Suprapubic skin (tissue), 4 donors: Measurements from ENCODE around the gene SLC26A9. TPM values are rescaled to one million over a fixed set of nuclear protein-coding genes. Genes with fewer than 3 reads are reported as not detected.
A peak's percentile ranks its signal among the peaks of the same experiment; 100 is the strongest.

Experiments used
- DNase-seq, 2 donors: peaks; one replicate each; pipeline ENCODE4 v3.0.0-alpha.2; 2019; ENCODE audit warnings: low spot score in 2 of 2
- H3K27ac ChIP-seq: fragments of 200-600 bp; sonication (generic); one replicate; pipeline ENCODE4 v1.5.1; 2019
- H3K27me3 ChIP-seq: fragments of 200-600 bp; sonication (generic); one replicate; pipeline ENCODE4 v1.5.1; 2019
- H3K36me3 ChIP-seq: fragments of 200-600 bp; sonication (generic); one replicate; pipeline ENCODE4 v1.5.1; 2019
- H3K4me1 ChIP-seq: fragments of 200-600 bp; sonication (generic); one replicate; pipeline ENCODE4 v1.5.1; 2019
- H3K4me3 ChIP-seq: fragments of 200-600 bp; sonication (generic); one replicate; pipeline ENCODE4 v1.5.1; 2019; ENCODE audit warnings: mild to moderate bottlenecking
- H3K9me3 ChIP-seq: fragments of 200-600 bp; sonication (generic); one replicate; pipeline ENCODE4 v1.5.1; 2019
- EP300 ChIP-seq: sonication (generic); formaldehyde crosslinking; IDR thresholded peaks from one replicate; pipeline ENCODE4 v1.6.1; 2017; ENCODE audit warnings: antibody characterized with exemption
- POLR2A ChIP-seq, 2 donors: fragments of 450-650 bp; IDR thresholded peaks; one replicate each; pipeline ENCODE4 v1.6.1; 2017; ENCODE audit warnings: antibody characterized with exemption in 2 of 2, mild to moderate bottlenecking in 2 of 2, moderate library complexity in 2 of 2
- POLR2AphosphoS5 ChIP-seq, 3 donors: sonication (generic); formaldehyde crosslinking; IDR thresholded peaks; one replicate each; pipeline ENCODE4 v1.6.1; 2017; ENCODE audit warnings: antibody characterized with exemption in 3 of 3
- WGBS: methylation state at CpG from one replicate; pipeline ENCODE4 v1.1.5; 2018; 5-methylcytosine and 5-hydroxymethylcytosine counted together
- total RNA-seq, 4 donors: library from RNA; depleted of rRNA; stranded (reverse); fragments of >200 nt; gene quantifications; one replicate each; pipeline ENCODE4 v1.1.0, GENCODE V29; 2016
- TF ChIP-seq, protein P1 (sequence below), 2 donors: fragments of 200-600 bp in 1 of 2; fragments of 450-650 bp in 1 of 2; sonication (generic) in 1 of 2; IDR thresholded peaks; one replicate each; pipeline ENCODE4 v1.5.1; 2016 to 2019; ENCODE audit warnings: antibody characterized with exemption in 2 of 2, mild to moderate bottlenecking in 1 of 2, moderate library complexity in 1 of 2

SLC26A9 gene, protein sequence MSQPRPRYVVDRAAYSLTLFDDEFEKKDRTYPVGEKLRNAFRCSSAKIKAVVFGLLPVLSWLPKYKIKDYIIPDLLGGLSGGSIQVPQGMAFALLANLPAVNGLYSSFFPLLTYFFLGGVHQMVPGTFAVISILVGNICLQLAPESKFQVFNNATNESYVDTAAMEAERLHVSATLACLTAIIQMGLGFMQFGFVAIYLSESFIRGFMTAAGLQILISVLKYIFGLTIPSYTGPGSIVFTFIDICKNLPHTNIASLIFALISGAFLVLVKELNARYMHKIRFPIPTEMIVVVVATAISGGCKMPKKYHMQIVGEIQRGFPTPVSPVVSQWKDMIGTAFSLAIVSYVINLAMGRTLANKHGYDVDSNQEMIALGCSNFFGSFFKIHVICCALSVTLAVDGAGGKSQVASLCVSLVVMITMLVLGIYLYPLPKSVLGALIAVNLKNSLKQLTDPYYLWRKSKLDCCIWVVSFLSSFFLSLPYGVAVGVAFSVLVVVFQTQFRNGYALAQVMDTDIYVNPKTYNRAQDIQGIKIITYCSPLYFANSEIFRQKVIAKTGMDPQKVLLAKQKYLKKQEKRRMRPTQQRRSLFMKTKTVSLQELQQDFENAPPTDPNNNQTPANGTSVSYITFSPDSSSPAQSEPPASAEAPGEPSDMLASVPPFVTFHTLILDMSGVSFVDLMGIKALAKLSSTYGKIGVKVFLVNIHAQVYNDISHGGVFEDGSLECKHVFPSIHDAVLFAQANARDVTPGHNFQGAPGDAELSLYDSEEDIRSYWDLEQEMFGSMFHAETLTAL
- 1 to 10 TPM; 5.7 to 7.2 (median 6.6) TPM for total RNA-seq

DNA sequence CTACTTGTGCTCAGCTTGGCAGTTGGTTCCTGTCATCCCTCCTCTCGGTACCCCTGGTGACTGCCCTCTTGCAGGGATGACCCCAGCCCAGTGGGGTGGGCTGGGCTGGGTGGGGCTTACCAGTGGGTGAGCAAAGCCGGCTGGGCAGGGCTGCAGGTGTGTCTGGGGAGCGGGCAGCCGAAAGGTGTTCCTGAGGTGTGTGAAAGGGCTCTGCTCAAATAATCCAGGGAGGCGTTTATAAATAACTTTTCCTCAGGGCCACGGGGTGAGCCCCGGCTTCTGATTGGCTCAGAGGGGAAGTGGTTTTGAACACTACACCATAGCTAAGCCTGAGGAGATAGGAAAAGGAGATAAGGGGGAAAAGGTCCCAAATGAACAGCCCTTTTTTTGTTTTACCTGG, at the start of gene SLC26A9:
Gene SLC26A9, minus strand, starts transcription at position 212 of the 400 bp plus-strand sequence. CDS start 7,636 bp downstream, outside the sequence.
- H3K27ac ChIP-seq: no peak within 1 kb of the TSS
- peaks cover 90% of the 10 kb centered on the region for H3K27me3 ChIP-seq
- H3K4me1 ChIP-seq: peaks cover 20% of the 10 kb centered on the region
- TF ChIP-seq POLR2AphosphoS5 (IDR thresholded peaks at IDR 0.05): no peak
- no peak for TF ChIP-seq EP300
- no peak for TF ChIP-seq POLR2A (IDR thresholded peaks at IDR 0.05)
- H3K9me3 ChIP-seq: no peaks in the 10 kb centered on the region
- 50% methylated on average over 6 of the region's 7 CpGs for WGBS
- no peak within 1 kb of the TSS for H3K4me3 ChIP-seq
- DNase-seq: no peak
- H3K36me3 ChIP-seq: no peaks in the 10 kb centered on the region

DNA sequence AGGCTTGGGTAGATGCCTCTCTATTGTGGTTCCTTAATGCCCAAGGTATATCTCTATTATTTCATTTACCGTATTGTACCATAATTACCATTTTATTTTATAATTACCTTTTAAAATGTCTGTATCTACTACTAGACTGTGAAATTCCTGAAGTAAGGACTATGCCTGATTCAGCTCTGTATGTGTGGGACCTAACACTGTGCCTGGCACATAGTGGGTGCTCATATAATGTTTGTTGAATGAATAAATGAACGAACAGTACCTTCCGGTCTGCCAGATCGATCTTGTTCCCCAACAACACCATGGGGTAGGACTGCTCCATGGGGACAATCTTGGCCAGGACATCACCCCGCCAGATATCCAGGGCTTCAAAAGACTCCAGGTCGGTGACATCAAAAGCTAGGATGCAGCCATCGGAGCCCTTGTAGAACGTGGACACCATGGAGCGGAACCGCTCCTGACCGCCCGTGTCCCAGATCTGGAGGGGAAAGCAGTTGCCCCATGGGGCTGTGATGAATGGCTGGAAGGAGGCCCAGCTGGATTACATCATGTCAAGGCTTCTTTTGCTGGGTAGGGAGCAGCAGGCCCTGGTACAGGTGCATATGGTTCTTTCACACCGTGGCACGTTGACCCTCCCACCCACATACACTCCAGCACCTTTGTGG, 49.1 kb upstream of the SLC26A9 start:
- 94% methylated on average over 14 of the region's 14 CpGs for WGBS
- no peaks in the 10 kb centered on the region for H3K9me3 ChIP-seq
- H3K4me1 ChIP-seq: peaks cover 8% of the 10 kb centered on the region
- H3K27me3 ChIP-seq: no peaks in the 10 kb centered on the region
- H3K4me3 ChIP-seq: no peak overlapping the region
- DNase-seq: peak; percentile 32 to 56
- peaks cover 46% of the 10 kb centered on the region for H3K36me3 ChIP-seq
- no peak overlapping the region for H3K27ac ChIP-seq
- TF ChIP-seq EP300: no peak
- no peak for TF ChIP-seq POLR2A (IDR thresholded peaks at IDR 0.05)
- TF ChIP-seq, protein P1, sequence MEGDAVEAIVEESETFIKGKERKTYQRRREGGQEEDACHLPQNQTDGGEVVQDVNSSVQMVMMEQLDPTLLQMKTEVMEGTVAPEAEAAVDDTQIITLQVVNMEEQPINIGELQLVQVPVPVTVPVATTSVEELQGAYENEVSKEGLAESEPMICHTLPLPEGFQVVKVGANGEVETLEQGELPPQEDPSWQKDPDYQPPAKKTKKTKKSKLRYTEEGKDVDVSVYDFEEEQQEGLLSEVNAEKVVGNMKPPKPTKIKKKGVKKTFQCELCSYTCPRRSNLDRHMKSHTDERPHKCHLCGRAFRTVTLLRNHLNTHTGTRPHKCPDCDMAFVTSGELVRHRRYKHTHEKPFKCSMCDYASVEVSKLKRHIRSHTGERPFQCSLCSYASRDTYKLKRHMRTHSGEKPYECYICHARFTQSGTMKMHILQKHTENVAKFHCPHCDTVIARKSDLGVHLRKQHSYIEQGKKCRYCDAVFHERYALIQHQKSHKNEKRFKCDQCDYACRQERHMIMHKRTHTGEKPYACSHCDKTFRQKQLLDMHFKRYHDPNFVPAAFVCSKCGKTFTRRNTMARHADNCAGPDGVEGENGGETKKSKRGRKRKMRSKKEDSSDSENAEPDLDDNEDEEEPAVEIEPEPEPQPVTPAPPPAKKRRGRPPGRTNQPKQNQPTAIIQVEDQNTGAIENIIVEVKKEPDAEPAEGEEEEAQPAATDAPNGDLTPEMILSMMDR (IDR thresholded peaks at IDR 0.05): no peak
- TF ChIP-seq POLR2AphosphoS5 (IDR thresholded peaks at IDR 0.05): no peak

DNA sequence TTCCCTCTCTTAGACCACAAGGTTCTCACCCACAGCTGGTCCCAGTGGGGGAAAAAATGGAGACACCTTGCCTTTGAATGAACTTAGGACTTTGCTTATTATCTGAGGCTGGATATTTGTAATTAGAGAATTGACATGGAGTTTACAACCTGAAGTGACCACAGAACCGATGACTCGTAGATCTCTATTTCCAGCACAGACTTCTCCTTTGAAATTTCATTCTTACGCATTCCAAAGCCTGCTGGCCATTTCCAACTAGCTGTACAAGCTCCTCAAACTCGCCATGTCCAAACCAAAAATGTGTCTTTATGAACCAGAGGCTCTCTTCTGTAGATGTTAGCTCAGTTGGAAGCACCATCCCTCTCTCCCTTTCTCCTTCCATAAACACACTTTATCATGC, 48.0 kb upstream of the SLC26A9 start:
- Histone ChIP-seq H3K27me3 (no peaks in the 10 kb centered on the region), H3K4me1 (peaks cover 14% of the 10 kb centered on the region), H3K9me3 (no peaks in the 10 kb centered on the region), H3K4me3 (no peak overlapping the region), H3K27ac (no peak overlapping the region), H3K36me3 (peaks cover 49% of the 10 kb centered on the region)
- 91% methylated on average over 4 of the region's 4 CpGs for WGBS
- DNase-seq: no peak
- TF ChIP-seq POLR2A (IDR thresholded peaks at IDR 0.05) (no peak), POLR2AphosphoS5 (IDR thresholded peaks at IDR 0.05) (no peak), EP300 (no peak)
- TF ChIP-seq, protein P1 (IDR thresholded peaks at IDR 0.05): no peak

DNA sequence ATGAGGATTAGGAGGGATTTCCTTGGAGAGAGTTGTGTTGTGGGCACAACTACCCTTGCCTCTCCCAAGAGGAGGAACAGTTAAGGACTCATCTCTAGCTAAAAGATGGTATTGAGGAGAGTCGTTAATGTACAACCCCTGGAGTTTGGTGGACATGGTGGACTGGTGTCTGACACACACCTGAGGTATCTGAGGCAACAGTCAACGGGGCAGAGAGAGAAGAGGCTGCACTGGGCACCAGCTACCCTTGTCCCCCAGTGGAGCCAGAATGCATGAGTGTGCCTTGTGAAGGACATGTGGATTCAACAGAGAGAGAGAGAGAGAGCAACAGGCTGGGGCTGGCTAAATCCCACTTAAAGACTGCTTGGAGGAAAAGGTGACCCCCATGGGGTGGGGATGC, 47.0 kb upstream of the SLC26A9 start:
- H3K27me3 ChIP-seq: no peaks in the 10 kb centered on the region
- TF ChIP-seq POLR2A (IDR thresholded peaks at IDR 0.05) (no peak), EP300 (no peak), POLR2AphosphoS5 (IDR thresholded peaks at IDR 0.05) (no peak)
- TF ChIP-seq, protein P1 (IDR thresholded peaks at IDR 0.05): no peak
- WGBS: 82% methylated on average over 2 of the region's 2 CpGs
- H3K4me3 ChIP-seq: no peak overlapping the region
- peaks cover 49% of the 10 kb centered on the region for H3K36me3 ChIP-seq
- H3K4me1 ChIP-seq: peaks cover 23% of the 10 kb centered on the region
- peak in 1 of 2 donors; percentile 37 for DNase-seq
- H3K27ac ChIP-seq: no peak overlapping the region
- no peaks in the 10 kb centered on the region for H3K9me3 ChIP-seq

DNA sequence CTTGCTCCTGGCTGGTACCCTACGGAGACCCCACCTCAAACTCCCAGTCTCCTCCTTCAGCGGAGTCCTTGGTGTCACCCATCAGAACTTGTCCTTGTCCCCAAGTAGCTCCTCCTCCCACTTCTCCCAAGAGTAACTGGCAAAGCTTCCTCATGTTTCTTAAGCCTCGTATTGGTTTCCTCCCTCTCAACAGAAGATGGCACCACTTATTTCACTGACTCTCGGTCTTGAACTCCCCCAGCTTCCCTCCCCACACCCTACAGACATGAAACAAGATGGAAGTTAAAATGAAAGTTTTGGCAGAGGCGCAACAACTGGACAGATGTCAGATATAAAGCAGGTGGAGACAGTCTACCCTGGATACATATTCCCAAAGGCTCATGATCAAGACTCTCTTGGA, 46.5 kb upstream of the SLC26A9 start:
- Histone ChIP-seq H3K27me3 (no peaks in the 10 kb centered on the region), H3K4me3 (no peak overlapping the region), H3K9me3 (no peaks in the 10 kb centered on the region), H3K4me1 (peaks cover 28% of the 10 kb centered on the region), H3K27ac (no peak overlapping the region), H3K36me3 (peaks cover 49% of the 10 kb centered on the region)
- 78% methylated on average over 5 of the region's 5 CpGs for WGBS
- no peak for DNase-seq
- TF ChIP-seq POLR2AphosphoS5 (IDR thresholded peaks at IDR 0.05) (no peak), EP300 (no peak), POLR2A (IDR thresholded peaks at IDR 0.05) (no peak)
- TF ChIP-seq, protein P1 (IDR thresholded peaks at IDR 0.05): no peak
